Muscle layer of duodenum (tissue), 2 donors: Measurements from ENCODE around the gene CSTF3.
"Not testable (repeated sequence)": the region's sequence is repeated elsewhere in the genome, so short reads cannot be mapped to it uniquely, and the experiment has no call there.

Experiments
- H3K27ac ChIP-seq: one replicate; pipeline ENCODE4 v1.7.0; 2013; ENCODE audit warnings: mild to moderate bottlenecking, low read length
- H3K27me3 ChIP-seq: one replicate; pipeline ENCODE4 v1.7.0; 2013; ENCODE audit warnings: low read depth, mild to moderate bottlenecking, control low read depth, low read length
- H3K36me3 ChIP-seq, 2 donors: one replicate each; pipeline ENCODE4 v1.7.0; 2013; ENCODE audit warnings: low read length in 2 of 2, control low read depth in 1 of 2, mild to moderate bottlenecking in 1 of 2; ENCODE audit not compliant: insufficient read depth in 2 of 2, control insufficient read depth in 1 of 2
- H3K4me1 ChIP-seq, 2 donors: one replicate each; pipeline ENCODE4 v1.7.0; 2013; ENCODE audit warnings: low read length in 2 of 2, mild to moderate bottlenecking in 2 of 2, control low read depth in 1 of 2, moderate library complexity in 1 of 2; ENCODE audit not compliant: insufficient read depth in 2 of 2, control insufficient read depth in 1 of 2
- H3K4me3 ChIP-seq, 2 donors: one replicate each; pipeline ENCODE4 v1.7.0; 2013; ENCODE audit warnings: low read length in 2 of 2, low read depth in 1 of 2, mild to moderate bottlenecking in 1 of 2
- H3K9me3 ChIP-seq, 2 donors: one replicate each; pipeline ENCODE4 v1.7.0; 2013; ENCODE audit warnings: low read length in 2 of 2, control low read depth in 1 of 2, mild to moderate bottlenecking in 1 of 2; ENCODE audit not compliant: control insufficient read depth in 1 of 2
- donor health status: healthy.

The CSTF3 gene

DNA sequence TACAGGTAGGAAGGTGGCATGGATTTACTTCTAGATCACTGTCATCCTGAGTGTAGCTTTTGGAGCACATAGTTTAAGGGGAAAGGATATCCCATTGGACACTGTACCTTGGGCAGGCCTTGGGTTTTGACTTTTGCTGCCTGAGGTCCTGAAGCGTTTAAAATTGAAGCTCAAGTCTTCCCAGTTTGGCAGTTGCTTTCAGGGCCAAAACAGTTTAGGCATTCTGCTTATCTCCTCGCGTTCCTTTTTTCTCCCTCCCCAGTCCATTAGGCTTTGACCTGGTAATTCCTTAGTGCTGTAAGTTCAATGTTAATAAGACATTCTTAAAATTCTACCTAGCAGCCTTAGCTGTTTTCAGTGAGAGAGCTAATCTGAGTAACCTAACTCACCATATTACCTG is 35.7 kb downstream of the CSTF3 start:
- no peak overlapping the region for H3K4me3 ChIP-seq
- H3K9me3 ChIP-seq, result no peaks in the 10 kb centered on the region
- no peaks in the 10 kb centered on the region for H3K4me1 ChIP-seq
- H3K27me3 ChIP-seq, result no peaks in the 10 kb centered on the region
- no peak overlapping the region for H3K27ac ChIP-seq
- no peaks in the 10 kb centered on the region for H3K36me3 ChIP-seq

DNA sequence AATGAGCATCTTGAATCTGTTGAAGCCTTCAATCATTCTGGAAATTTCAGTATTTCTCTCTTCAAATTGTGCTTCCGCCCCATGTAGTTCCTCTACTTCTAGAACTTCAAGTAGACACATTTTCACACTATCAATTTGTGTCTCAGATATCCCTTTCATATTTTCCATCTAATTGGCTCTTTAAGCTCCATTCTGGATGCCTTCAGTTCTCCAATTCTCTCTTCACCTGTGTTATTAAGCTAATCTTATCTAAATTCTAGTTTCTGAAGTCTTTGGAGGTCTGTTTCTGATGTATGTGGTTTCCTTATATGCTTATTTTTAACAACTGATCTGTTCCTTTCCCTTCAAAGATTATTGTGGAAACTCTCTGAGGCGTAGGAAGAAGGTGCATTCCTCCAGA is 36.3 kb downstream of the CSTF3 start:
- no peaks in the 10 kb centered on the region for H3K4me1 ChIP-seq
- no peaks in the 10 kb centered on the region for H3K9me3 ChIP-seq
- H3K27me3 ChIP-seq, result no peaks in the 10 kb centered on the region
- H3K36me3 ChIP-seq, result no peaks in the 10 kb centered on the region
- H3K27ac ChIP-seq, result no peak overlapping the region
- H3K4me3 ChIP-seq, result no peak overlapping the region

DNA sequence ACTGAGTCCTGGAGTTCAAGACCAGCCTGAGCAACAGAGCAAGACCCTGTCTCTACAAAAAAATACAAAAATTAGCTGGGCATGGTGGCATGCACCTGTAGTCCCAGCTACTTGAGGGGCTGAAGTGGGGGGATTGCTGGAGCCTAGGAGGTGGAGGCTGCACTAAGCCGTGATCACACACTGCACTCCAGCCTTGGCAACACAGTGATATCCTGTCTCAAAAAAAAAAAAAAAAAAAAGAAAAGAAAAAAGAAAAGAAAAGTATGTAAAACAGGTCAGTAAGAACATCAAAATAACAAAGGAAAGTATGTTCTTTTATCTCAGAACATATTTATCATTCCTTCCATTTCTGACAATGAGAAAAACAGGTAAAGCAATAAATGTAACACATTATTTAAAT is 38.6 kb downstream of the CSTF3 start:
- H3K9me3 ChIP-seq, H3K27me3 ChIP-seq, H3K4me1 ChIP-seq, H3K4me3 ChIP-seq, H3K27ac ChIP-seq, H3K36me3 ChIP-seq: not testable (repeated sequence)

DNA sequence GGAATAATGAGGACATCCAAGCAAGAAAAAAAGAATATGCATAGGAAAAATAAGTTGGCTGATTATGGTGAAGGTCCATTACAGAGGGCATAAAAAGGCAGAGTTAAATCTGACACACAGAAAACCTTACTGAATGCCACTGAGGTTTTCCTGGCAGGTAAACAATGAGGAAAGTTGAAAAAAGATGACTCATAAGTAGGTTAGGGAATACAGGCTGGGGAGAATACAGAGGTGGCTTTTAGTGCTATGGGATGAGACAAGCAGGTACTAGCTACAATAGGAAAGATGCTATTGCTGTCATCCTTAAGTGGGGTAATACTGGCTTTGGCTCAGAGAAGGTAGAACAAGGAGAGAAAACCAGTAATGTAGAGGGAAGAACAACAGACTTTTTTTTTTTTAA is 44.7 kb downstream of the CSTF3 start:
- H3K4me3 ChIP-seq, result no peak overlapping the region
- H3K4me1 ChIP-seq, result no peaks in the 10 kb centered on the region

DNA sequence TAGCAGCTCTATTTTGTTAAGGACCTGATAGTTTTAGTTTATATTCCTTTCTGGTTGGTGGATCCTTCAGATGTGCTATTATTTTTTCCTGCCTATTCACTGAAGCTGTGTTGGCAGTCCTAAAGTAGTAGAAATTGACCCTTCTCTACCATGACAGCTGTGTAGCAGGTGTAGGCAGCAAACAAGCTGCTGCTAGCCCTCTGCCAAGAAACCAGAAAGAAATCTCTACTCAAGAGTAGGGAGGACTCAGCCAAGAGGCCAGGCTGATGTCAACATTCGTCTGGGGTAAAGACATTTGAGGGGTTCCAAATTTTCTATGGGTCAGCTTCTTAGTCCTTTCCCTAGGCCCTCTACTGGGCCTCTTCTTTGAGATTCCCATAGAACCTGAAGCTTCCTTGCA is 51.2 kb downstream of the CSTF3 start:
- Histone ChIP-seq H3K4me3 (no peak overlapping the region), H3K27ac (no peak overlapping the region), H3K4me1 (no peaks in the 10 kb centered on the region)

More for the DNA sequence above, 44.7 kb downstream of the CSTF3 start:
- no peaks in the 10 kb centered on the region for H3K36me3 ChIP-seq
- no peaks in the 10 kb centered on the region for H3K27me3 ChIP-seq
- no peak overlapping the region for H3K27ac ChIP-seq
- no peaks in the 10 kb centered on the region for H3K9me3 ChIP-seq

DNA sequence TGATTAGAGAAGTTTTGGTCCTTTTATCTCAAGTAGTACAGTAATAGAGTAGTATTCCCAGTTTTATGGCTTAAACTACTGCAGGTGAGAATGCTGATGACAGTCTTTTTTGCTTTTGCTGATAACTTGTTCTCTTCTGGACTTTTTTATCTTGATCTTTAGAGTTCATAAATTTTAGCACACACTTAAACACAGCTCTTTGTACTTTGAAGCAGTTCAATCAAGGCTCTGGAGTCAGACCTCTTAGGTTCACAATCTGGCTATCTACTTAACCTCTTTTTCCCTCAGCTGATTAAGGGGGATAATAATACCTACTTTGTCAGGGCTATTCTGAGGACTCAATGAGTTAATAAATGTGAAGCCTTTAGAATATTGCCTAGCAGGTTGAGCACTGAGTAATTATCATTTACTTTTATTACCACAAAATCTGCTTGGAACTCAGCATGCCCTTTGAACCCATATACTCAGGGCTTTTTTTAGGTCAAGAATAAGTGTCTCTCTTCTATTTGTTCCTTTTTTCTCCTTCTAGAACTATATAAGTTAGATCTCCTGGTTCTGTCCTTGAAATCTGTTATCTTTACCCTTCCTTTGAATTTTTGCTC is 51.9 kb downstream of the CSTF3 start:
- H3K9me3 ChIP-seq, result no peaks in the 10 kb centered on the region
- H3K4me1 ChIP-seq, result no peaks in the 10 kb centered on the region
- no peak overlapping the region for H3K27ac ChIP-seq
- H3K4me3 ChIP-seq, result no peak overlapping the region
- H3K36me3 ChIP-seq, result peaks cover 0 to 3% of the 10 kb centered on the region in 2 donors
- no peaks in the 10 kb centered on the region for H3K27me3 ChIP-seq

More for the DNA sequence above, 51.2 kb downstream of the CSTF3 start:
- Histone ChIP-seq H3K9me3 (no peaks in the 10 kb centered on the region), H3K36me3 (no peaks in the 10 kb centered on the region), H3K27me3 (no peaks in the 10 kb centered on the region)

DNA sequence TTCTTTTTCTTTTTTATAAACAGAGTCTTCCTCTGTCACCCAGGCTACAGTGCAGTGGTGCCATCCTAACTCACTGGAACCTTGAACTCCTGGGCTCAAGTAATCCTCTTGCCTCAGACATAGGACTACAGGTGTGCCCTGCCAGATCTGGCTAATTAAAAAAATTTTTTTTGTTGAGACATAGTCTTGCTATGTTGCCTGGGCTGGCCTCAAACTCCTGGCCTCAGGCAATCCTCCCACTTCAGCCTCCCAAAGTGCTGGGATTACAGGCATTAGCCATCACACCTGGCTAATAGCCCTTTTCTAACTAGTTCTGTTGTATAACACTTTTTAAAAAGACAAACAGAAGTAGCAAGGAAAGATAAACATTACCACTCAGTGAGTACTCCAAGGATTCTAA is 57.4 kb downstream of the CSTF3 start:
- peaks cover 17 to 30% of the 10 kb centered on the region in 2 donors for H3K36me3 ChIP-seq
- no peaks in the 10 kb centered on the region for H3K9me3 ChIP-seq
- H3K4me1 ChIP-seq, result no peaks in the 10 kb centered on the region
- H3K4me3 ChIP-seq, result no peak overlapping the region
- no peak overlapping the region for H3K27ac ChIP-seq
- H3K27me3 ChIP-seq, result no peaks in the 10 kb centered on the region

DNA sequence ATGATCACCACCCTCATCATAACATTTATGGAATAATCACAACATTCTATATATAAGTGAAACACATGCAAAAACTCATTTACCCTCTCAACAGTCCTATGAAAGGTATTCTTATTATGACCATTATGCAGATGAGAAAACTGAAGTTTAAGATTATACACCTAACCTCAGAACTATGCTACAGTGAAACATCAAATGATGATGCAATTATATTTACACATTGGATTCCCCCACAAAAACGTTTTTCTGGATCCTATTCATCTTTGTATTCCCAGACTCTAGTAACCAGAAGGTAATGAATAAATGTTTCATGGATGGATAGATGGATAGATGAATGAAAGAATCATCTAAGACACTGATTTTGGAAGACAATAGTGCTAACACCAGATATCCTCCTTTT is 67.1 kb downstream of the CSTF3 start:
- Histone ChIP-seq H3K4me3 (no peak overlapping the region), H3K27me3 (no peaks in the 10 kb centered on the region), H3K27ac (no peak overlapping the region), H3K9me3 (no peaks in the 10 kb centered on the region), H3K4me1 (no peaks in the 10 kb centered on the region), H3K36me3 (peaks cover 11 to 23% of the 10 kb centered on the region in 2 donors)

DNA sequence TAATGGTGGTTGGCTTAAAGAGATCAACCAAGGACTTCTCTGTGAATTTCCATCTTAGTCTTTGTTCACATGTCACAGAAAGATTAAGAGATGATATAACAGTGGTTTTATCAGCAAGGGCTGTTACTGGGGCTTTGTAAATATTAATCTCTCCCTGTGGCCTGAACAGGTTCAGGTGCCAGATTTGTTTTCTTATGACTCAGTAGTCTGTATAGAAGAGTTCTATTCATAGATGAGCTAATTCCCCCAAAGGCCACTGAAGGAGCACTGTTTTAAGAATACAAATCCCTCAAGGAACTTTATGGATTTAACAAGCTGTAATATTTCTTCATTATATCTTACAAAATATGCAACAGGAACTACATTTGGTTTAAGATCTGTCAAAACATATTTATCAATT is 71.5 kb downstream of the CSTF3 start:
- Histone ChIP-seq H3K9me3 (no peaks in the 10 kb centered on the region), H3K27me3 (no peaks in the 10 kb centered on the region), H3K27ac (no peak overlapping the region), H3K4me3 (no peak overlapping the region), H3K36me3 (peaks cover 21 to 23% of the 10 kb centered on the region in 2 donors), H3K4me1 (no peaks in the 10 kb centered on the region)

DNA sequence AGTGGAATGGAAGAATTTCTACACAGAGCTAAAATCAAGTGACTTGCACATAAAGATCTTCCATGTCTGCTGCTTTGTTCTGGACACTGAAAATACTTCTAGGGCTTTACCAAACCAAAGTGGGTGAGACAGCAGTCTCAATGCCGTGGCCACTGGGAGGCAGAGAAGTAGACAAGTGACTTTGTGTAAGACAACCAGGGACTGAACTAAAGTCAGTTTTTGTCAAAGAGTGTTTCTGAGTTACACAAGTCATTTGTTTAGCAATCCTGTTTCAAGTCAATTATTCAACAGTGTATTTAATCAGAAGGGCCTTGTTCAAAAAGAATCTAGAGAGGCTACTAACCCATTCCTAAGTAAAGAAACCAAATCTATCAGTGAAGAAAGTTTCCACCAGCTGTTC is 75.3 kb downstream of the CSTF3 start:
- Histone ChIP-seq H3K27me3 (no peaks in the 10 kb centered on the region), H3K4me1 (no peaks in the 10 kb centered on the region), H3K36me3 (peaks cover 31 to 35% of the 10 kb centered on the region in 2 donors), H3K4me3 (no peak overlapping the region), H3K27ac (no peak overlapping the region), H3K9me3 (no peaks in the 10 kb centered on the region)

DNA sequence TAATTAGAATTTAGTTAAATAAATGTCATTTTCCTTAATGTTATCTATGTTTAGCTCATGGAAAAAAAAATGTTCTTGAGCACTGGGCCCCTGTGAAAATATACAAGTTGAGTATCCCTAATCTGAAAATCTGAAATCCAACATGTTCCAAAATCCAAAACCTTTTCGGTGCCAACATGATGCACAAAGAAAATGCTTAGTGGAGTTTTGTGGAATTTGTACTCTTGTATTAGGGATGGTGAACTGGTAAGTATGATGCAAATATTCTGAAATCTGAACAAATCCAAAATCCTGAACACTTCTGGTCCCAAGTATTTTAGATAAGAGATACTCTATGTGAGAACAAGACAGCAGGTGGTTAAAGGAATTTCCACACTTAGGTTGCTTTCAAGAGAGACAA is 77.4 kb downstream of the CSTF3 start:
- H3K4me1 ChIP-seq, result no peaks in the 10 kb centered on the region
- H3K9me3 ChIP-seq, result no peaks in the 10 kb centered on the region
- no peak overlapping the region for H3K4me3 ChIP-seq
- peaks cover 32 to 38% of the 10 kb centered on the region in 2 donors for H3K36me3 ChIP-seq
- H3K27ac ChIP-seq, result no peak overlapping the region
- no peaks in the 10 kb centered on the region for H3K27me3 ChIP-seq

DNA sequence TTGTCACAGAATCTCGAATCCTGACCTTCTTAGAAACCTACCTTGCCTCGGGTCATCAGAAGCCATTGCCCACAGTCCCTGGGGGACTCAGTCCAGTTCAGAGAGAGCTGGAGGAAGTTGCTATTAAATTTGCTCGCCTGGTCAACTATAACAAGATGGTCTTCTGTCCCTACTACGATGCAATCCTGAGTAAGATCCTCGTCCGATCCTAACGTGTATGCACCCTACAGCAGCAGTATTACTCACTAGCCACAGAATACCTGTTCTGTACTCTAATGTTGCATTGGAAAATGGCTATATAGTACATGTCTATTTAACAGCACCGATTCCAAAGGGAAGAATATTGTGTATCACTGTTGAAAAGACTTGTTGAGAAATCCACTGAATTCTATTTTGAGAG is 88.8 kb downstream of the CSTF3 start:
- H3K4me1 ChIP-seq, result no peaks in the 10 kb centered on the region
- H3K27ac ChIP-seq, result no peak overlapping the region
- H3K9me3 ChIP-seq, result no peaks in the 10 kb centered on the region
- H3K4me3 ChIP-seq, result no peak overlapping the region
- peaks cover 48 to 87% of the 10 kb centered on the region in 2 donors for H3K36me3 ChIP-seq
- no peaks in the 10 kb centered on the region for H3K27me3 ChIP-seq
